ENCODE results near the gene ELOVL5. TPM values are rescaled to one million over a fixed set of nuclear protein-coding genes. Genes with fewer than 3 reads are reported as not detected.

Gene ELOVL5
- total RNA-seq, 2 experiments from 2014 or later = 157 to 162 TPM

DNA sequence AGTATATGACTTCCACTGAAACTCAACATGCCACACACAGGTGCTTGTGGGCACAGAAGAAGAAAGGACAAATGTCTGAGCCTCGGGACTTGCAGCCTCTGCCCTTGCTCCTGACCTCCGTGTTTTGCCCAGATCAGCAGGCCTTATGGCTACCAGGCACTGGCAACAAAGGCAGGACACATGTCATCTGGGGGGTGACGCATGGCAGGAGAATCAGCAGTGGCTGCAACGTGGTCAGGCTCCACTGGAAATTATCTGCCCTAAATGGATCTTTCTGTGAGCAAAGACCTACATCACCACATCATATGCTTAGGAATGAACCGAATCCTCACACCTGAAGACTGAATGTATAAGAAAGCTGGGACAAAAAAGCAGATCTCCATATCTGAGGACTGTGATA is 78.9 kb downstream of the ELOVL5 start:
- H3K27ac Mint-ChIP-seq = no peak overlapping the region

GRCh38 chr6:53268858-53269608 is 79.7 kb downstream of the ELOVL5 start:
- H3K9me3 Mint-ChIP-seq = no peaks in the 10 kb centered on the region
- H3K27ac Mint-ChIP-seq = peak overlapping the region; percentile 21

More for the DNA sequence above, 78.9 kb downstream of the ELOVL5 start:
- H3K9me3 Mint-ChIP-seq = no peaks in the 10 kb centered on the region
- CTCF ChIA-PET = no interaction called here
- no peak for DNase-seq
- H3K4me3 Mint-ChIP-seq = no peak overlapping the region
- peaks cover 77% of the 10 kb centered on the region for H3K36me3 Mint-ChIP-seq (ENCODE audit: low read depth)
- no peaks in the 10 kb centered on the region for H3K27me3 Mint-ChIP-seq
- H3K4me1 Mint-ChIP-seq = peaks cover 9% of the 10 kb centered on the region
- POLR2A ChIA-PET = interaction anchor here (1.1 kb wide), 1 partner anchor 21 kb away, joined by 3 read pairs; no protein-coding TSS in a partner anchor

DNA sequence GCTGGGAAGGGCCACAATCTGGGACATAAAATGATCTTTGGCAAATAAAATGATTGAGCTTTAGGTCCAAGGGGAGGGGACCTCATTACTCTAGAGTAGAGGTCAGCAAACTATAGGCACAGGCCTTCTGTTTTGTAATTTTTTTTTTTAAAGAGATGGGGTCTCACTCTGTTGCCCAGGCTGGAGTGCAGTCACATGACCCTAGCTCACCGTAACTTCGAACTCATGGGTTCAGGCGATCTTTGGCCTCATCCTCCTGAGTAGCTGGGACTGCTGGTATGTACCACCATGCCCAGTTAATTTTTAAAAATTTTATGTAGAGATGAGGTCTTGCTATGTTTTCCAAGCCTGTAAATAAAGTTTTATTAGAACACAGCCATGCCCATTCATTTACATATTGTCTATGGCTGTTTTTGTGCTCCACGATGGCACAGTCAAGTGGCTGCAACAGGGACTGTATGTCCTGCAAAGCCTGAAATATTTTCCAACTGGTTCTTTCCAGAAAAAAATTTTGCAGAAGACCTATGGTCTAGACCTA is 82.1 kb downstream of the ELOVL5 start:
- no peak overlapping the region for H3K27ac Mint-ChIP-seq
- H3K27me3 Mint-ChIP-seq = no peaks in the 10 kb centered on the region
- H3K36me3 Mint-ChIP-seq (ENCODE audit: low read depth) = peaks cover 78% of the 10 kb centered on the region
- no peaks in the 10 kb centered on the region for H3K9me3 Mint-ChIP-seq
- DNase-seq = no peak
- H3K4me3 Mint-ChIP-seq = no peak overlapping the region
- ChIA-PET POLR2A (no interaction called here), CTCF (no interaction called here)
- peaks cover 9% of the 10 kb centered on the region for H3K4me1 Mint-ChIP-seq

More at GRCh38 chr6:53268858-53269608, 79.7 kb downstream of the ELOVL5 start:
- DNase-seq = no peak
- no peaks in the 10 kb centered on the region for H3K27me3 Mint-ChIP-seq
- peaks cover 81% of the 10 kb centered on the region for H3K36me3 Mint-ChIP-seq (ENCODE audit: low read depth)
- no peak overlapping the region for H3K4me3 Mint-ChIP-seq
- peaks cover 9% of the 10 kb centered on the region for H3K4me1 Mint-ChIP-seq
- CTCF ChIA-PET = no interaction called here
- POLR2A ChIA-PET = no interaction called here

- ChIA-PET POLR2A (no interaction called here), CTCF (no interaction called here)
- peaks cover 7% of the 10 kb centered on the region for H3K4me1 Mint-ChIP-seq
- no peak overlapping the region for H3K4me3 Mint-ChIP-seq
- peaks cover 77% of the 10 kb centered on the region for H3K36me3 Mint-ChIP-seq (ENCODE audit: low read depth)
- DNase-seq = no peak
- no peaks in the 10 kb centered on the region for H3K9me3 Mint-ChIP-seq
- H3K27ac Mint-ChIP-seq = no peak overlapping the region
- no peaks in the 10 kb centered on the region for H3K27me3 Mint-ChIP-seq
Observed at GRCh38 chr6:53264915-53265607, 83.7 kb downstream of the ELOVL5 start.

DNA sequence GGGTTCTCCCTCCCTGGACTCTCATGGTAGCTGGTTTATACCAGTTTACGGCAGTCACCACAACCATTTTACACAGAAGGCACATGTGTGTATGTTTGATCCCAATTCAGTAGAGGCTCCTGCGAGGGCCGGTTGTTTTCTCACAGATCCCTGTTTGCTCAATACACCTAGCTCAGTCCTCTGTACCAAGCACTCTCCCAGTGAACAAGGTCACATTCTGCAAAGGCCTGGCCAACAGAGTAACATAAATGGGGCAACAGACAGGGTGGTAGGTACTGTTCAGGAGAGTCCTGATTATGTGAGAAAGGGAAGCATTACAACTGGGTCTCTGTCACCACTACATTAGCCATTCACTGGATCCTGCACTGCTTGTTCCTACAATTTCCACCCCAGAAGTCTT is 84.4 kb downstream of the ELOVL5 start:
- Mint-ChIP-seq H3K4me1 (peaks cover 2% of the 10 kb centered on the region), H3K9me3 (no peaks in the 10 kb centered on the region), H3K27me3 (no peaks in the 10 kb centered on the region), H3K36me3 (ENCODE audit: low read depth) (peaks cover 77% of the 10 kb centered on the region), H3K27ac (no peak overlapping the region), H3K4me3 (no peak overlapping the region)
- CTCF ChIA-PET = no interaction called here
- DNase-seq = no peak
- POLR2A ChIA-PET = interaction anchor here (0.8 kb wide), 1 partner anchor 83 kb away, joined by 3 read pairs; no protein-coding TSS in a partner anchor

DNA sequence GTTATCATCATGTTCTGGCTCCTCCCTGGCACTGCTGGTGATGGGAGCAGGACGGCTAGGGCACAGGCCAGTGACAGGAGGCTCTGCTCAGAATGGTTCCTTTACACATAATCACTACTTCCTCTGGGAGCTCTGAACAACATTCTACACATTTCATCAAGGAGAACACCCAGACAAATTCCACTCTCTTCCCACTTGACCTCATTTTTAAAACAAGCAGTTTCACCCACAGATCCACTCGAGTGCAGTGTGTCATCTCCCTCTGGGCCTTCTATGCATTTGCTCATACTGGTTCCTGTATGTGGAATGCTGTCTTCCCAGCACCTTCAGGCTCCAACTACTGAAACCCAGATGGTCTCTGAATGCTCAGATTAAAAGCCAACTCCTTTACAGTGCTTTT is 84.8 kb downstream of the ELOVL5 start:
- CTCF ChIA-PET = no interaction called here
- Mint-ChIP-seq H3K27ac (no peak overlapping the region), H3K9me3 (no peaks in the 10 kb centered on the region), H3K27me3 (no peaks in the 10 kb centered on the region), H3K4me3 (no peak overlapping the region), H3K36me3 (ENCODE audit: low read depth) (peaks cover 77% of the 10 kb centered on the region), H3K4me1 (no peaks in the 10 kb centered on the region)
- POLR2A ChIA-PET = interaction anchor here (0.8 kb wide), 1 partner anchor 84 kb away, joined by 3 read pairs; no protein-coding TSS in a partner anchor
- DNase-seq = no peak

DNA sequence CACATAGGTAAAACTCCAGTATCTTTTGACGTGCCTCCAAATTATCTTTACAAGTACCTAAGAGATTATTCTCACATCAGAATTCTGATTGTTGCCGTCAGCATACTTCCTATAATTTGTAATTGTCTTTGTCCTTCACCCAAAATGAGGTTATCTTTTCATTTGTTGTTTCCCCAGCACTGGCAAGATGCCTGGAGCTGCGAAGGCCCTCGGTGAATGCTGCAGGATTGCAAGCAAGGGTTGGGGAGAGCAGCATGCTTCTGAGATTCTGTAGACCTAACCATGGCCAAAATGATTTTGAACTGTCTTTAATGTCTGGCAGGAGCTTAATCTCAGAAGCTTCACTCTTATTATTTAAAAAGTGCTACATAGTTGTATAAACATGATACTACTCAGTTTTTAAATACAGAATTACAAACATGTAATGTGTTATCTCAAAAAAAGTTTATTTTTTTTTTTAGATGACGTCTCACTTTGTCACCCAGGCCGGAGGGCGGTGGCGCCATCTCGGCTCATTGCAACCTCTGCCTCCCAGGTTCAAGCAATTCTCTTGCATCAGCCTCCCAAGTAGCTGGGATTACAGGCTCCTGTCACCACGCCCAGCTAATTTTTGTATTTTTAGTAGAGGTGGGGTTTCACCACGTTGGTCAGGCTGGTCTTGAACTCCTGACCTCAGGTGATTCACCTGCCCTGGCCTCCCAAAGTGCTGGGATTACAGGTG is 88.7 kb downstream of the ELOVL5 start:
- CTCF ChIA-PET = no interaction called here
- no peak overlapping the region for H3K27ac Mint-ChIP-seq
- H3K4me3 Mint-ChIP-seq = no peak overlapping the region
- H3K9me3 Mint-ChIP-seq = no peaks in the 10 kb centered on the region
- H3K36me3 Mint-ChIP-seq (ENCODE audit: low read depth) = peaks cover 72% of the 10 kb centered on the region
- no peak for DNase-seq
- no peaks in the 10 kb centered on the region for H3K4me1 Mint-ChIP-seq
- no peaks in the 10 kb centered on the region for H3K27me3 Mint-ChIP-seq
- POLR2A ChIA-PET = interaction anchor here (1.1 kb wide), 1 partner anchor 71 kb away, joined by 3 read pairs; no protein-coding TSS in a partner anchor

- H3K27me3 Mint-ChIP-seq = no peaks in the 10 kb centered on the region
- DNase-seq = no peak
- ChIA-PET CTCF (no interaction called here), POLR2A (no interaction called here)
- H3K4me3 Mint-ChIP-seq = no peak overlapping the region
- H3K27ac Mint-ChIP-seq = no peak overlapping the region
- H3K36me3 Mint-ChIP-seq (ENCODE audit: low read depth) = peaks cover 60% of the 10 kb centered on the region
- H3K9me3 Mint-ChIP-seq = no peaks in the 10 kb centered on the region
- H3K4me1 Mint-ChIP-seq = no peaks in the 10 kb centered on the region
Observed at GRCh38 chr6:53258774-53259155, 90.0 kb downstream of the ELOVL5 start.

GRCh38 chr6:53258076-53258773 is 90.5 kb downstream of the ELOVL5 start:
- no peaks in the 10 kb centered on the region for H3K9me3 Mint-ChIP-seq
- no peaks in the 10 kb centered on the region for H3K27me3 Mint-ChIP-seq
- no peaks in the 10 kb centered on the region for H3K4me1 Mint-ChIP-seq
- DNase-seq = no peak
- ChIA-PET CTCF (no interaction called here), POLR2A (no interaction called here)
- H3K27ac Mint-ChIP-seq = no peak overlapping the region
- peaks cover 56% of the 10 kb centered on the region for H3K36me3 Mint-ChIP-seq (ENCODE audit: low read depth)
- H3K4me3 Mint-ChIP-seq = no peak overlapping the region

GRCh38 chr6:53257533-53257932 is 91.2 kb downstream of the ELOVL5 start:
- Mint-ChIP-seq H3K27me3 (no peaks in the 10 kb centered on the region), H3K9me3 (no peaks in the 10 kb centered on the region), H3K36me3 (ENCODE audit: low read depth) (peaks cover 52% of the 10 kb centered on the region), H3K4me3 (no peak overlapping the region), H3K27ac (no peak overlapping the region), H3K4me1 (no peaks in the 10 kb centered on the region)
- POLR2A ChIA-PET = interaction anchor here (1.0 to 1.1 kb wide), 2 partner anchors 19 to 82 kb away, joined by 3 to 4 read pairs; no protein-coding TSS in a partner anchor
- CTCF ChIA-PET = no interaction called here
- no peak for DNase-seq

DNA sequence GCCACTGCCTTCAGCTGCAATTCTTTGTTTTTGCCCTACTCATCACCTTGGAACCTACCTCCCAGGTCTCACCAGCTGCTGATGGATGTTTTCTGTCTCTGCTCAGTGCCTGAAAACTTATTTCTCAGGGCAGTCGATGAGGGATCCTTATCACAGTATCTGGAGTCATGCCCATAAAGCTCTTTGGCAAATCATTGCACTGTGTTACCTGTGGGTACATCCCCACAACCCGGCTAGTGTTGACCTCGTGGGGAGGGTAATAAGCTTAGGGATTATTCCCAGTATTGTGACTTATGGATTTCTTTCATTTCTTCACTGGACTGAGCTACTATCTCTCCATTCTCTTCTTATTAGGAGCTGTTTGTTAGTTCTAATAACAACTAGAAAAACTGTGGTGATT is 91.7 kb downstream of the ELOVL5 start:
- POLR2A ChIA-PET = interaction anchor here (1.0 to 1.1 kb wide), 2 partner anchors 18 to 82 kb away, joined by 3 to 4 read pairs; no protein-coding TSS in a partner anchor
- Mint-ChIP-seq H3K36me3 (ENCODE audit: low read depth) (peaks cover 47% of the 10 kb centered on the region), H3K9me3 (no peaks in the 10 kb centered on the region), H3K4me3 (no peak overlapping the region), H3K27me3 (no peaks in the 10 kb centered on the region), H3K27ac (no peak overlapping the region), H3K4me1 (no peaks in the 10 kb centered on the region)
- DNase-seq = no peak
- CTCF ChIA-PET = no interaction called here

DNA sequence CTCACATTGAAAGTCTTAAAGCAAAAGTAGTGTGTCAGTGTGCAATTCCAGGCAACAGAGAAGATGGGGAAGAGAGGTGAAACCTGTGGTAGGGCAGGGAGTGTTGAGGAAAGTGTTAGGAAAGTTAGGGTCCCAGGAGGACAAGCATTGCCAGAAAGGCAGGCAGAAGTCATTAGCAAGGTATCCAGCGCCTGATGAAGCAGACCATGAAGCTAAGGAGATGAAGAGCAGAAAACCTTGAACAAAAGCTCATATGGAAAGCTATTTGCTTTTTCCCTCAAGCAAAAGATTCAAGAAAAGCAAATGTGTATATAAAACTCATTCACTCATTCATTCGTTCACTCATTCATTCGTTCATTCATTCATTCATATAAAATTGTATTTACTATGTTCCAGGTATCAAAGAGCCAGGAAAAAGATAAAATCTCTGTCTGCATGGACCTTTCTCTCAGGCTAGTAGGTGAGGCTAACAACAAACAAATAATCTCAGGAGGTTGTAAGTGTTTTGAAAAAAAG is 96.5 kb downstream of the ELOVL5 start:
- no peak overlapping the region for H3K4me3 Mint-ChIP-seq
- DNase-seq = no peak
- no peaks in the 10 kb centered on the region for H3K27me3 Mint-ChIP-seq
- CTCF ChIA-PET = no interaction called here
- no peak overlapping the region for H3K27ac Mint-ChIP-seq
- no peaks in the 10 kb centered on the region for H3K4me1 Mint-ChIP-seq
- peaks cover 13% of the 10 kb centered on the region for H3K36me3 Mint-ChIP-seq (ENCODE audit: low read depth)
- no peaks in the 10 kb centered on the region for H3K9me3 Mint-ChIP-seq
- POLR2A ChIA-PET = interaction anchor here (1.1 kb wide), 1 partner anchor 158 kb away, joined by 3 read pairs; no protein-coding TSS in a partner anchor
